GM04503 (cell line): ENCODE data around the gene PYY.
"Not testable (repeated sequence)": the region's sequence is repeated elsewhere in the genome, so short reads cannot be mapped to it uniquely, and the experiment has no call there.

Experiments
- DNase-seq: peaks from one replicate; pipeline ENCODE4 v3.0.0-alpha.2; 2012; ENCODE audit warnings: low read depth

PYY gene

GRCh38 chr17:43945074-43945829 lies 8.5 kb downstream of the PYY start:
- peak; percentile 27 for DNase-seq

- no peak for DNase-seq
These were observed 11.6 kb downstream of the PYY start, which contains the start of gene PPY for GRCh38 chr17:43942051-43942685. PPY (minus strand) TSS chr17:43942476; CDS start chr17:43941654, 822 bp downstream.

- DNase-seq, result no peak
These were observed 13.1 kb downstream of the PYY start for GRCh38 chr17:43940630-43941029.

GRCh38 chr17:43939886-43940285 lies 13.9 kb downstream of the PYY start:
- DNase-seq, result no peak

GRCh38 chr17:43939452-43939851 lies 14.3 kb downstream of the PYY start:
- not testable (repeated sequence) for DNase-seq

- DNase-seq, result no peak
These were observed 14.9 kb downstream of the PYY start for GRCh38 chr17:43938838-43939182.

GRCh38 chr17:43936434-43936833 lies 17.3 kb downstream of the PYY start:
- peak; percentile 24 for DNase-seq

GRCh38 chr17:43935926-43936261 lies 17.8 kb downstream of the PYY start:
- no peak for DNase-seq

GRCh38 chr17:43935204-43935925 lies 18.4 kb downstream of the PYY start:
- no peak for DNase-seq

- no peak for DNase-seq
These were observed 20.8 kb downstream of the PYY start for GRCh38 chr17:43932923-43933322.

- DNase-seq, result no peak
These were observed 21.4 kb downstream of the PYY start for GRCh38 chr17:43932357-43932756.

GRCh38 chr17:43931062-43931571 lies 22.6 kb downstream of the PYY start:
- no peak for DNase-seq

GRCh38 chr17:43928609-43929008 lies 25.1 kb downstream of the PYY start:
- DNase-seq, result no peak

GRCh38 chr17:43927929-43928328 lies 25.8 kb downstream of the PYY start:
- DNase-seq, result not testable (repeated sequence)

- DNase-seq, result no peak
These were observed 26.5 kb downstream of the PYY start for GRCh38 chr17:43927060-43927864.

GRCh38 chr17:43924558-43924957 lies 29.2 kb downstream of the PYY start:
- DNase-seq, result no peak

- no peak for DNase-seq
These were observed 33.1 kb downstream of the PYY start for GRCh38 chr17:43920500-43921095.

GRCh38 chr17:43918026-43918389 lies 35.7 kb downstream of the PYY start:
- no peak for DNase-seq

GRCh38 chr17:43917348-43918025 lies 36.3 kb downstream of the PYY start:
- no peak for DNase-seq

- no peak for DNase-seq
These were observed 36.8 kb downstream of the PYY start for GRCh38 chr17:43917016-43917347.

- DNase-seq, result no peak
These were observed 37.4 kb downstream of the PYY start for GRCh38 chr17:43916385-43916784.
